SK-N-SH treated with all-trans-retinoic acid at 6 μM for 48 hours (cell line): ENCODE measurements around the gene OSM.

Experiments
- ARNTL ChIP-seq: fragments of 450-650 bp; formaldehyde crosslinking; IDR thresholded peaks from 2 replicates; pipeline ENCODE4 v1.5.0; 2020; ENCODE audit warnings: low read depth, mild to moderate bottlenecking, moderate library complexity, borderline replicate concordance
- SNAI2 ChIP-seq: fragments of 250-450 bp; sonication (Bioruptor Pico); IDR thresholded peaks from 2 replicates; pipeline ENCODE4 v1.5.0; 2020; ENCODE audit warnings: mild to moderate bottlenecking, moderate library complexity
- TOX ChIP-seq: fragments of 250-450 bp; sonication (Bioruptor Pico); IDR thresholded peaks from 2 replicates; pipeline ENCODE4 v1.8.0; 2021; ENCODE audit warnings: mild to moderate bottlenecking, moderate library complexity, borderline replicate concordance
- ZFP3 ChIP-seq: fragments of 250-450 bp; sonication (Bioruptor Pico); IDR thresholded peaks from 2 replicates; pipeline ENCODE4 v1.5.0; 2020; ENCODE audit warnings: mild to moderate bottlenecking, moderate library complexity
- ZFP30 ChIP-seq: fragments of 450-650 bp; formaldehyde crosslinking; IDR thresholded peaks from 2 replicates; pipeline ENCODE4 v1.5.0; 2022; ENCODE audit warnings: mild to moderate bottlenecking, moderate library complexity

DNA sequence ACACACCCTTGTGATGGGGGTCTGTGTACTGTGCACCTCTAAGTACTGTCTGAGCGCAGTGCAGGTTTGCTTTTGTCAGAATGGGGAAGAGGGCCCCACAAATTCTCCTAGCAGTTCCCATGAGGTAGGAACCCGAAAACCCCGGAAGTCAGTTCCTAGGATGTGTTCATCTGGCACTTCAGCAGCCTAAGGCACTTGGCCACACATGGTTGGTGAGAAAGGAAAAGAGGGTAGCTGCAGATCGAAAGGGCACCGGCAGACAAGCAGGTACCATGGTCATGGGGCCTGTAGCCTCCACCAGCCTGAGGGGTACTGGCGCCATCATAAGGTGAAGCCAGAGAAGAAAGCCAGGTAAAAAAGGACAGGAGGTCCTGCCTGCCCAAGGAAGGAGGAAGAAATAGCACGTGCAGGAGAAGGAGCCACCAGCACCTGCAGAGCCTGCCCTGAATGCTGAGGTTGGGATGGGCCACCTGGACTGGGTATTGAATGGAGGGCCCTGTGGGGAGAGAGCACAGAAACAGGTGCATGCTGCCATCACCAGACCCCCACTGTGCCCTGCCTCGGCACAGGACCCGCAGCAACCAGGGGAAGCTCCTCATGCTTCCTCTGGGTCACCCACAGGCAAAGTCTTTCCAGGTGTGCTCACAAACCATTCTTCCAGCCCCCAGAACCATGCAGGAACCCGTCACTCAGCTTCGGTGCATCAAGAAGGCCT lies 30.8 kb upstream of the OSM start:
- no peak for TF ChIP-seq TOX (CRISPR knock-in tag)
- no peak for TF ChIP-seq SNAI2
- no peak for TF ChIP-seq ARNTL (CRISPR knock-in tag)
- TF ChIP-seq ZFP30 (CRISPR knock-in tag) = no peak
- no peak for TF ChIP-seq ZFP3
